Subcutaneous adipose tissue (tissue), 4 donors: ENCODE measurements around the gene CASP7. TPM values are rescaled to one million over a fixed set of nuclear protein-coding genes. Genes with fewer than 3 reads are reported as not detected.

Experiments
- total RNA-seq, 4 donors: library from RNA; depleted of rRNA; stranded (reverse); fragments of >200 nt; gene quantifications; one replicate each; pipeline ENCODE4 v1.1.0, GENCODE V29; 2016
- TF ChIP-seq, protein P1 (sequence below): fragments of 450-650 bp; IDR thresholded peaks from one replicate; pipeline ENCODE4 v1.5.1; 2016; ENCODE audit warnings: low read depth, mild to moderate bottlenecking, control low read depth, antibody characterized with exemption, moderate library complexity

Gene CASP7
- total RNA-seq, 4 donors from 2014 or later, result 18.5 to 27.4 (median 20.7) TPM

DNA sequence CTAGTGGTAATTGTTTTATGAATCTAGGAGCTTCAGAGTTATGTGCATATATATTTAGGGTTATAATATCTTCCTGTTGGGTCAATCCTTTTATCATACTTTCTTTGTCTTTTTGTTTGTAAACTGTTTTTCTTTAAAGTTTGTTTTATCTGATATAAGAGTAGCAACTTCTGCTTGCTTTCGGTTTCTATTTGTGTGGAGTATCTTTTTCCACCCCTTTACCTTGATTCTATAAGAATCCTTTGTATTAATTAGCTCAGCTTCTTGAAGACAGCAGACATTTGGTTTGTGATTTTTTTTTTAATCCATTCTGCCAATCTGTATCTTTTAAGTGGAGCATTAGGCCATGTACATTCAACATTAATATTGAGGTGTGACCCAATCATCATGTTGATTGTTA, 9.3 kb downstream of the CASP7 start:
- TF ChIP-seq, protein P1, sequence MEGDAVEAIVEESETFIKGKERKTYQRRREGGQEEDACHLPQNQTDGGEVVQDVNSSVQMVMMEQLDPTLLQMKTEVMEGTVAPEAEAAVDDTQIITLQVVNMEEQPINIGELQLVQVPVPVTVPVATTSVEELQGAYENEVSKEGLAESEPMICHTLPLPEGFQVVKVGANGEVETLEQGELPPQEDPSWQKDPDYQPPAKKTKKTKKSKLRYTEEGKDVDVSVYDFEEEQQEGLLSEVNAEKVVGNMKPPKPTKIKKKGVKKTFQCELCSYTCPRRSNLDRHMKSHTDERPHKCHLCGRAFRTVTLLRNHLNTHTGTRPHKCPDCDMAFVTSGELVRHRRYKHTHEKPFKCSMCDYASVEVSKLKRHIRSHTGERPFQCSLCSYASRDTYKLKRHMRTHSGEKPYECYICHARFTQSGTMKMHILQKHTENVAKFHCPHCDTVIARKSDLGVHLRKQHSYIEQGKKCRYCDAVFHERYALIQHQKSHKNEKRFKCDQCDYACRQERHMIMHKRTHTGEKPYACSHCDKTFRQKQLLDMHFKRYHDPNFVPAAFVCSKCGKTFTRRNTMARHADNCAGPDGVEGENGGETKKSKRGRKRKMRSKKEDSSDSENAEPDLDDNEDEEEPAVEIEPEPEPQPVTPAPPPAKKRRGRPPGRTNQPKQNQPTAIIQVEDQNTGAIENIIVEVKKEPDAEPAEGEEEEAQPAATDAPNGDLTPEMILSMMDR, result no peak

DNA sequence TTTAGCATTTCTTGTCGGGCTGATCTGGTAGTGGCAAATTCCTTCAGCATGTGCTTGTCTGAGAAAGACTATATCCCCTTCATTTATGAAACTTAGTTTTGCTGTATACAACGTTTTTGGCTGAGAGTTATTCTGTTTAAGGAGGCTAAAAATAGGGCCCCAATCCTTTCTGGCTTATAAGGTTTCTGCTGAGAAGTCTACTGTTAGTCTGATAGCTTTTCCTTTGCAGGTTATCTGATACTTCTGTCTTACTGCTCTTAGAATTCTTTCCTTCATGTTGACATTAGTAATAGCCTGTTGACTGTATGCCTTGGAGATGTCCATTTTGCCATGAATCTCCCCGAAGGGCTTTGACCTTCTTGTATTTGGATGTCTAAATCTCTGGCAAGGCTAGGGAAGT, 9.9 kb downstream of the CASP7 start:
- TF ChIP-seq, protein P1, result no peak

DNA sequence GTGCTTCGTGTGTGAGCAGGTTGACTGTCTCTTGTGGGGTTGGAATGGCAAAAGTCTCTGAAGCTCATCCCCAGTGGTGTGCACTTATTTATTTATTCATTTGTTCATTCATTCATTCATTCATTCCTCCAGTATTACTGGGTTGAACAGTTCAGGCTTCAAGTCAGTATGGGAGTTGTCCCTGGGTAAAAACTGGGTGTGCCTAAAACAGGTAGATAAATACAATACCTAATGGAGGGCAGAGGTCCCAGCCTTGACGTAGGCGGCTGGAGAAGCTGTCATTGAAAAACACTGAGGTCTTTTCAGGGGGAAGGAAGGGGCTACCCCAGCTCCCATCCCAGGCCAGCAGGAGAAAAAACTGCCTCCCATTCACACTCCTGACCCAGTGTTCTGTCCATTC, 11.0 kb downstream of the CASP7 start:
- TF ChIP-seq, protein P1, result no peak

DNA sequence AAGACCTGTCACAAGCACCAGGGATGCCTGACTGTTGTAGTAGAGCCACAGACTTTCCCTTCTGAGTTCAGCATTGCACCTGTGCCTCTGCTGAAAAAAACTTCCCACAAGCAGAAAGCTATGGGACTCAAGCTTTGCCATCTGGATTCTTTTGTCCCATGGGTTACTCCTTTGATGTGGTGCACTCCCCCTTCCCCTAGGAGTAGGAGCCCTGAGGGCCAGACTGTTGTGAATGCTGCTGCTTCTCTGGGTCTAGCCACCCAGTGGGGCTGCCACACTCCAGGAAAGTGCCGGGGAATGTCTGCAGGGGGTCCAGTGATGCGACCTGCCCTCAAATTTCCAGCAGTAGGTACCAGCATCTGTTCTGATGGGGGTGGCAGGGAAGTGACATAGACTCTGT, 11.7 kb downstream of the CASP7 start:
- TF ChIP-seq, protein P1, result no peak

DNA sequence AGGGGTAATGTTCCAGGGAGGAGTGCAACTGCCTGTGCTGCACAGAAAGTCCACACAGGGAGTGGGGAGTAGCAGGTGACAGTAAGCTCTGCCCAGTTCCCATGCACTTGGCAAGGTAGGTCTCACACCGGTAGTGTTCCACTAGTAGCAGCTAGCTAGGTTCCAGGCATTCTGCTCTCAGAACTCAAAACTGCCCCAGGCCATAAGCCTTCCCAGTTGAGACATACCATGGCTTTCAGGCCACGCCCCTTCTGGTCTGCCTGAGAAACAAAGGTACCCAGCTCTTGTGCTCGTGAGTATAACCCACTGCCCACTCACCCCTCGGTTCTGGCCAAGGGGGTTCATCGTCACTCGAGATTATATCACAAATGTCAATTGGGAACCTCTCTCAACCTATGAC, 12.6 kb downstream of the CASP7 start:
- TF ChIP-seq, protein P1, result no peak

DNA sequence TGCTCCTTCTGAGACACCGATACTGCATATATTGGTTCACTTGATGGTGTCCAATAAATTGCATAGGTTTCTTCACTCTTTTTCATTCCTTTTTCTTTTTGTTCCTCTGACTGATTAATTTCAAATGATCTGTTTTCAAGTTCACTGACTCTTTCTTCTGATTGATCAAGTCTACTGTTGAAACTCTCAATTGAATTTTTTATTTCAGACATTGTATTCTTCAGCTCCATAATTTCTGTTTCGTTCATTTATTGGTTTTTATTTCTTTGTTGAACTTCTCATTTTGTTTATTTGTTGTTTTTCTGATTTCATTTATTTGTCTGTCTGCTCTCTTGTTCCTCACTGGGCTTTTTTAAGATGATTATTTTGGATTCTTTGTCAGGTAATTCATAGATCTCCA, 13.6 kb downstream of the CASP7 start:
- TF ChIP-seq, protein P1, result no peak

DNA sequence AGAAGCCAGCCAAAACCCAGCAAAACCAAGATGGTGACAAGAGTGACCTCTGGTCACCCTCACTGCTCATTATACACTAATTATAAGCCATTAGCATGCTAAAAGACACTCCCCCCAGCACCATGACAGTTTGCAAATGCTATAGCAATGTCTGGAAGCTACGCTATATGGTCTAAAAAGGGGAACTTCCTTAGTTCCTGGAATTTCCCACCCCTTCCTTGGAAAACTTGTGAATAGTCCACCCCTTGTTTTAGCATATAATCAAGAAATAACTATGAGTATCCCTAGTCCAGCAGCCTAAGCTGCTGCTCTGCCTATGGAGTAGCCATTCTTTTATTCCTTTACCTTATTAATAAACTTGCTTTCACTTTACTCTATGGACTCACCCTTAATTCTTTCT, 16.0 kb downstream of the CASP7 start:
- TF ChIP-seq, protein P1, result no peak

DNA sequence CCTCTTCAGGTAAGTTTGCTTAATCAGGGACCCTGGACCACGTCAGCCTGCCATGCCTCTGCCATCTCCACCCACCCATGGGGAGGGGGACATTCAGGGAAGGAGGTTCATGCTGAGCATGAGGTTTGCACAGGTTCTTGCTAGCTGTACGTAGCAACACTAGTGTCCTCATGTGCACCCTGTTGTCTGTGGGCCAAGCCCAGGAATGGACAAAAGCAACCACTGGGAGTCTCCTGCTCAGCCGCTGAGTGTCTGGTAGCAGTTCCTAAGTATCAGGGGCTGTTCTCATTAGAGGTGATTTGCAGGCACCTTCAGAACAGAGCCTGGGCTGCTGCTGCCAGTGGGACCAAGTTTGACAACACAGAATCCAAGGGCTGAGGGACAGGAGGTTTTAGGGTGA, 17.9 kb downstream of the CASP7 start:
- TF ChIP-seq, protein P1, result no peak
